BE2C (cell line): ENCODE measurements around the gene TULP1.
A peak's percentile ranks its signal among the peaks of the same experiment; 100 is the strongest.
"Not testable (repeated sequence)": the region's sequence is repeated elsewhere in the genome, so short reads cannot be mapped to it uniquely, and the experiment has no call there.

Source experiments
- DNase-seq: peaks from one replicate; pipeline ENCODE4 v3.0.0-alpha.2; 2020
- H3K27me3 ChIP-seq: fragments of 250-450 bp; sonication (Bioruptor Pico); 2 replicates; pipeline ENCODE4 v1.5.1; 2020; ENCODE audit warnings: mild to moderate bottlenecking
- H3K36me3 ChIP-seq: fragments of 250-450 bp; sonication (Bioruptor Pico); 2 replicates; pipeline ENCODE4 v1.5.1; 2020; ENCODE audit warnings: mild to moderate bottlenecking
- H3K4me1 ChIP-seq: fragments of 250-450 bp; sonication (Bioruptor Pico); 2 replicates; pipeline ENCODE4 v1.5.1; 2020
- H3K4me3 ChIP-seq: 2 replicates; pipeline ENCODE4 v1.5.1; 2011; ENCODE audit warnings: low read depth, low read length
- H3K9me3 ChIP-seq: fragments of 250-450 bp; sonication (Bioruptor Pico); 2 replicates; pipeline ENCODE4 v1.5.1; 2020
- TF ChIP-seq, protein P1 (sequence below): IDR thresholded peaks from 2 replicates; pipeline ENCODE4 v1.5.1; 2012; ENCODE audit warnings: mild to moderate bottlenecking, low read depth, low read length

TULP1 gene

DNA sequence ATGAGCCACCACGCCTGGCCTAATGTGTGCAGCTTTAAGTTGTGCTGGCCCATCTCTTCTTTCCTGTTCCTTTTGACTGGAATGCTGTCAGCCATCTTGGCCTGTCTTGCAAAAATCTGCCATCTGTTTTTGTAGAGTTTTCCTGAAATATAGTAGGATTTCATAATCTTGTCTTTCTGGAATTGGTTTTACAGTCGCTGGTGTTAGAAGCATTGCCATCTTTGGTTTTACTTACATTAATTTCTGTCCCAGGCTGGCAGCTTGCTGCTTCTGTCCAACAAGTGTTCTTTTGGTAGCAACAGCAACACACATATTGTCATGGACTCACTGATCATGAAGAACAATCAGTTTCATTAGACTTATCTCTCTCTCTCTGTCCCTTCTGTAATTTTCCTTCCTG lies 29.1 kb upstream of the TULP1 start:
- no peaks in the 10 kb centered on the region for H3K27me3 ChIP-seq
- no peak for DNase-seq
- TF ChIP-seq, protein P1, sequence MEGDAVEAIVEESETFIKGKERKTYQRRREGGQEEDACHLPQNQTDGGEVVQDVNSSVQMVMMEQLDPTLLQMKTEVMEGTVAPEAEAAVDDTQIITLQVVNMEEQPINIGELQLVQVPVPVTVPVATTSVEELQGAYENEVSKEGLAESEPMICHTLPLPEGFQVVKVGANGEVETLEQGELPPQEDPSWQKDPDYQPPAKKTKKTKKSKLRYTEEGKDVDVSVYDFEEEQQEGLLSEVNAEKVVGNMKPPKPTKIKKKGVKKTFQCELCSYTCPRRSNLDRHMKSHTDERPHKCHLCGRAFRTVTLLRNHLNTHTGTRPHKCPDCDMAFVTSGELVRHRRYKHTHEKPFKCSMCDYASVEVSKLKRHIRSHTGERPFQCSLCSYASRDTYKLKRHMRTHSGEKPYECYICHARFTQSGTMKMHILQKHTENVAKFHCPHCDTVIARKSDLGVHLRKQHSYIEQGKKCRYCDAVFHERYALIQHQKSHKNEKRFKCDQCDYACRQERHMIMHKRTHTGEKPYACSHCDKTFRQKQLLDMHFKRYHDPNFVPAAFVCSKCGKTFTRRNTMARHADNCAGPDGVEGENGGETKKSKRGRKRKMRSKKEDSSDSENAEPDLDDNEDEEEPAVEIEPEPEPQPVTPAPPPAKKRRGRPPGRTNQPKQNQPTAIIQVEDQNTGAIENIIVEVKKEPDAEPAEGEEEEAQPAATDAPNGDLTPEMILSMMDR: no peak
- no peaks in the 10 kb centered on the region for H3K9me3 ChIP-seq
- no peak overlapping the region for H3K4me3 ChIP-seq
- H3K4me1 ChIP-seq: peaks cover 15% of the 10 kb centered on the region
- no peaks in the 10 kb centered on the region for H3K36me3 ChIP-seq

DNA sequence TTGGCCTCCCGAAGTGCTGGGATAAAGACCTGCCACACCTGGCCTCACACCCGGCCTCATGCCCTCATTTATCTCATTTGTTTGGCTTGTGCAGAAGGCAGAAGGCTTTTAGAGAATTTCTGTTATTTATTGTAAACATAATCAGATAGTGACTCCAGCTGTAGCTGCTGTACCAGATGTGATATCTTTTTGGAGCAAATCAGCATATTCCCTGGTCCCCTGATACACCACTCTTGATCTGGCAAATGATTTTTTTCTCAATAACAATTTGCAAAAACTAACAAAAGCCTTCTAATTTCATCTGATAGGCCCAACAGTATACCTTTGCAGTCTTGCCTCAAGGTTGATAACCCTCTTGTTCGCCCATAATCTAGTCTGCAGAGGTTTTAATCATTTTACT lies 26.5 kb upstream of the TULP1 start:
- peaks cover 29% of the 10 kb centered on the region for H3K4me1 ChIP-seq
- H3K36me3 ChIP-seq: no peaks in the 10 kb centered on the region
- no peaks in the 10 kb centered on the region for H3K9me3 ChIP-seq
- H3K4me3 ChIP-seq: no peak overlapping the region
- TF ChIP-seq, protein P1: no peak
- DNase-seq: peak; percentile 33
- no peaks in the 10 kb centered on the region for H3K27me3 ChIP-seq

DNA sequence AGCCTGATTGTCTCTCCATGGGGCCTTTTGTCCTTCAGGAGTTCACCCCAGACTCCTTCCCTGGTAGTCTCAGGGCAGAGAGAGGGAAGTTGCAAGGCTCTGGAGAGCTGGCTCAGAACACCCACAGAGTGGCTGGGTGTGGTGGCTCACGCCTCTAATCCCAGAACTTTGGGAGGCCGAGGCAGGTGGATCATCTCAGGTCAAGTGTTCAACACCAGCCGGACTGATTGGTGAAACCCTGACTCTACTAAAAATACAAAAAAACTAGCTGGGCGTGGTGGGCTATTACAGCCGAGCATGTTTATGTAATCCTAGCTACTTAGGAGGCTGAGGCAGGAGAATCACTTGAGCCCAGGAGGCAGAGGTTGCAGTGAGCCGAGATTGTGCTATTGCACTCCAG lies 23.2 kb upstream of the TULP1 start:
- H3K36me3 ChIP-seq, H3K9me3 ChIP-seq, H3K4me3 ChIP-seq, H3K27me3 ChIP-seq, DNase-seq: not testable (repeated sequence)
- H3K4me1 ChIP-seq: peaks cover 44% of the 10 kb centered on the region

DNA sequence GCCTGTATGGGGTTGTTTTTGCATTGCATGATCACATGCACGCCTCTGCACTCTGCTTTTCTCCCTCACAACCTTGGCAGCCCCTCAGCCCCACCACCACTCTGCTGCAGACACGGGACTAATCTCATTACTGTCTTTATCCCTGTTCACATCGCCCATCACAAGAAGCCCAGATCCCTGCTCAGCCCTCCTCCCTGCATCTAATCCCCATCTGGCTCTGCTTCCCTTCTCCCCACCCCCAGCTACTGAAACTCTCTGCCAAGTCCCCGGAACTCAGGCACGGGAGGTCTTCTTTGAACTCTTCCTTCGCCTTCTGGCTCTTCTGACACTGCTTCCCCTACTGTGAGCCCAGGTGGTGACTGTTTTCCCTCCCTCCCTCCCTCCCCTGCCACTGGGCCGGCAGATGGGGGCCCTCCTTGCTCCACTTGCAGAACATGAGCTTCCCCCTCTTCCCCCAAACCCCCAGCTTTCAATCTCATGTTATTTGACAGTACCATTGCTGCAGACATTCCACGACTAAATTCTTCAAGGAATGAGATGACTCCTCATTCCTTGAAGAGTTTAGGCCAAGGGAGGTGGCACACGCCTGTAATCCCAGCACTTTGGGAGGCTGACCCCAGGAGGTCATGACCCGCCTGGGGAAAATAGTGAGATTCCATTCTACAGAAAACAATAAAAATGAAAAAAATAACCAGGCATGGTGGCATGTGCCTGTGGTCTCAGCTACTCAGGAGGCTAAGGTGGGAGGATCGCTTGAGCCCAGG lies 21.9 kb upstream of the TULP1 start:
- H3K4me3 ChIP-seq: peak overlapping the region; percentile 12; the same call in 1 of the 2 replicates
- H3K27me3 ChIP-seq: no peaks in the 10 kb centered on the region
- no peaks in the 10 kb centered on the region for H3K9me3 ChIP-seq
- TF ChIP-seq, protein P1: no peak
- peak; percentile 93 for DNase-seq
- no peaks in the 10 kb centered on the region for H3K36me3 ChIP-seq
- H3K4me1 ChIP-seq: peaks cover 38% of the 10 kb centered on the region

DNA sequence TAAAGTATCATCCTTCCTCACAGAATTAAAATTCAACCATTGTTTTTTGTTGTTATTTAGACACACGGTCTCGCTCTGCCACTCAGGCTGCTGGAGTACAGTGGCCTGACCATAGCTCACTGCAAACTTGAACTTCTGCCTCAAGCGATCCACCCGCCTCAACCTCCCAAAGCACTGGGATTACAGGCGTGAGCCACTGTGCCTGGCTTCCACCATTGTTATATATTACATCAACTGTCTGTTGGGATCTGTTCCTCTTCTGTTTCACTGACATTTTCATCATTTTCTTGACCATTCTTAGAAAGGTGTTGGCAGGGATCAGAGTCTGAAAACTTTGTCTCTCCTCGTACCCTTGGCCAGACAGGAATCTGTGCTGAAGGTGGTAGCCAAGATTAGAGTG lies 21.3 kb upstream of the TULP1 start:
- H3K27me3 ChIP-seq: no peaks in the 10 kb centered on the region
- no peaks in the 10 kb centered on the region for H3K36me3 ChIP-seq
- H3K4me1 ChIP-seq: peaks cover 32% of the 10 kb centered on the region
- DNase-seq: peak; percentile 50
- H3K4me3 ChIP-seq: peak overlapping the region; percentile 12; the same call in 1 of the 2 replicates
- TF ChIP-seq, protein P1: no peak
- H3K9me3 ChIP-seq: no peaks in the 10 kb centered on the region

DNA sequence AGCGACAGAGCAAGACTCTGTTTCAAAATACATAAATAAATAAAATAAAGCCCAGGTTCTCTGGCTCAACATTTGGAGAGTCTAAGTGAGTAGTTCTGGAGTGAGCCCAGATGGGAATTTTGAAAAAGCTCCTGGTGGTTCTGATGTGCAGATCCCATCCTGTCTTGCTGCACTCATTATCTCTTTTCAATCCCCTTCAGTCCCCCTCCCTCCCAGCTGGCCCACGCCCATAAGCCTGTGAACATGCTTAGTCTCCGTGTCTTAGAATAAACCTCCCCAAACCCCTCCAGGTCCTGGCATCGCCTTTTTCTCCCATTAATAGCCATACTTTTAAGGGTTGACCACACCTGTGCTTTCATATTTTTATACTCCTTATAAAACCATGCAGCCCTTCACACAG lies 19.4 kb upstream of the TULP1 start:
- TF ChIP-seq, protein P1: no peak

More for the DNA sequence above, 19.4 kb upstream of the TULP1 start:
- no peaks in the 10 kb centered on the region for H3K9me3 ChIP-seq
- H3K36me3 ChIP-seq: no peaks in the 10 kb centered on the region
- no peaks in the 10 kb centered on the region for H3K27me3 ChIP-seq
- H3K4me1 ChIP-seq: peaks cover 29% of the 10 kb centered on the region
- no peak overlapping the region for H3K4me3 ChIP-seq
- DNase-seq: no peak
